Glutamatergic neuron (in vitro differentiated cells): Measurements from ENCODE around the gene PALLD. TPM values are rescaled to one million over a fixed set of nuclear protein-coding genes. Genes with fewer than 3 reads are reported as not detected.
"Not testable (repeated sequence)": the region's sequence is repeated elsewhere in the genome, so short reads cannot be mapped to it uniquely, and the experiment has no call there.

Experiments used
- DNase-seq: peaks from one replicate; pipeline ENCODE4 v3.0.0; 2022
- H3K27ac Mint-ChIP-seq: one replicate; pipeline ENCODE4 v1.8.0; 2020; ENCODE audit warnings: mild to moderate bottlenecking, mixed read lengths, inconsistent platforms; ENCODE audit not compliant: unreplicated experiment
- H3K27me3 Mint-ChIP-seq: one replicate; pipeline ENCODE4 v1.8.0; 2020; ENCODE audit warnings: mild to moderate bottlenecking, moderate library complexity, mixed read lengths, inconsistent platforms; ENCODE audit not compliant: unreplicated experiment
- H3K36me3 Mint-ChIP-seq: one replicate; pipeline ENCODE4 v1.8.0; 2020; ENCODE audit warnings: mild to moderate bottlenecking, mixed read lengths, inconsistent platforms; ENCODE audit not compliant: unreplicated experiment
- H3K4me1 Mint-ChIP-seq: one replicate; pipeline ENCODE4 v1.8.0; 2020; ENCODE audit warnings: mild to moderate bottlenecking, low read depth, mixed read lengths, inconsistent platforms; ENCODE audit not compliant: unreplicated experiment
- H3K4me3 Mint-ChIP-seq: one replicate; pipeline ENCODE4 v1.8.0; 2020; ENCODE audit warnings: mild to moderate bottlenecking, mixed read lengths, inconsistent platforms; ENCODE audit not compliant: unreplicated experiment
- H3K9me3 Mint-ChIP-seq: one replicate; pipeline ENCODE4 v1.8.0; 2020; ENCODE audit warnings: mild to moderate bottlenecking, moderate library complexity, mixed read lengths, inconsistent platforms; ENCODE audit not compliant: unreplicated experiment
- total RNA-seq: library from RNA; stranded (reverse); fragmentation: NEBNext Ultra II Directional; extraction: Animal tissue kit (Norgen Biotek cat#: 25700); gene quantifications from one replicate; pipeline ENCODE4 v1.2.1, GENCODE V29; 2021; ENCODE audit not compliant: unreplicated experiment
- TF ChIP-seq, protein P1 (sequence below): fragments of 200-600 bp; sonication (generic); IDR thresholded peaks from one replicate; pipeline ENCODE4 v1.5.0; 2021; ENCODE audit not compliant: partially characterized antibody, unreplicated experiment

Gene PALLD
- total RNA-seq, 1 donor from 2014 or later = 37.5 TPM

DNA sequence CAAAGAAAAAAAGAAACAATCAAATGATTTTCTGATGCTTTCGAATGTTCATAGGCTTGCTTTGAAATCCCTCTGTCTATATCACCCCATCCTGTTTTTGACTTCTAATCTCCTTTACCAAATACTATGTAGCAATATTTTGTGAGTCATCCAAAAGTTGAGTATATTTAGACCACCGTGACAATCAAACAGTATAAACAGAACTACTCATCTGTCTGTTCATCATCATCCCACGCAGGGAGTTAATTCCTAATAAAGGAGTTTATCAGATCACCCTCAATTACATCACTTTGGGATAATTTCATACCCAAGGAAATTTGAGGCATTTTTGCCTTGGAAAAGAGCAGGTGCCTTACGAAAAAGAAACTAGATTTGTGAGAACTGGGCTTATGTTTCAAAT lies 300.3 kb downstream of the PALLD start:
- Mint-ChIP-seq H3K36me3 (no peaks in the 10 kb centered on the region), H3K4me1 (no peaks in the 10 kb centered on the region), H3K9me3 (no peaks in the 10 kb centered on the region), H3K4me3 (no peak overlapping the region), H3K27ac (no peak overlapping the region), H3K27me3 (no peaks in the 10 kb centered on the region)
- DNase-seq = no peak
- TF ChIP-seq, protein P1, sequence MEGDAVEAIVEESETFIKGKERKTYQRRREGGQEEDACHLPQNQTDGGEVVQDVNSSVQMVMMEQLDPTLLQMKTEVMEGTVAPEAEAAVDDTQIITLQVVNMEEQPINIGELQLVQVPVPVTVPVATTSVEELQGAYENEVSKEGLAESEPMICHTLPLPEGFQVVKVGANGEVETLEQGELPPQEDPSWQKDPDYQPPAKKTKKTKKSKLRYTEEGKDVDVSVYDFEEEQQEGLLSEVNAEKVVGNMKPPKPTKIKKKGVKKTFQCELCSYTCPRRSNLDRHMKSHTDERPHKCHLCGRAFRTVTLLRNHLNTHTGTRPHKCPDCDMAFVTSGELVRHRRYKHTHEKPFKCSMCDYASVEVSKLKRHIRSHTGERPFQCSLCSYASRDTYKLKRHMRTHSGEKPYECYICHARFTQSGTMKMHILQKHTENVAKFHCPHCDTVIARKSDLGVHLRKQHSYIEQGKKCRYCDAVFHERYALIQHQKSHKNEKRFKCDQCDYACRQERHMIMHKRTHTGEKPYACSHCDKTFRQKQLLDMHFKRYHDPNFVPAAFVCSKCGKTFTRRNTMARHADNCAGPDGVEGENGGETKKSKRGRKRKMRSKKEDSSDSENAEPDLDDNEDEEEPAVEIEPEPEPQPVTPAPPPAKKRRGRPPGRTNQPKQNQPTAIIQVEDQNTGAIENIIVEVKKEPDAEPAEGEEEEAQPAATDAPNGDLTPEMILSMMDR = no peak

DNA sequence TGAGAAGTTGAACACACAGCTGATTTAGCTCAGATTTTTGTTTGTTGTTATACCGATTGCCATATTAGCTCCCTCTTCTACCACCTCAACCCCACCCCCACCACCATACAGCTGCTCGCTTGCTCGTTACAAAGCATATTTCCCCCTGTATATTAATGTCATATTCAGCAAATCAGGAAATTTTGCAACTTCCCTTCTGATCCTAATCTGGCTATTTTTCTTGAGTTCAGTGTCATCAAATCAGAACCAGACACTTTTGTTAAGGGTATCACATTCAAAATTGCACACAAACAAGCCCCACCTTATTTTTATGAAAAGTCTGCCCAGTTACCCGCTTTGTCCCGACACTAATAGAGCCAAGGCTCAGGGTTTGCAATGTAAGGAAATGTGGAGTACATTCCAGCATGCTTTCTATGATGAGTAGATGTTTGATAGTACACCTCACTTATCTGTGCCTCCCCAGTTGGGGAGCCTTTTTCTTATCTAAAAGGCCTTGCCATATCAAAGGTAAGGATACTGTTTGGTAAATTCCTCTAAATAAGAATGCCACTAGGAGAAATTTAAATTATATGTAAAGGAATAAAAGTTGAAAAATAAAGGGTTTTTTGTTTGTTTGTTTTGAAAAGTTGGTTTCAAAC lies 301.0 kb downstream of the PALLD start:
- Mint-ChIP-seq H3K4me3 (no peak overlapping the region), H3K36me3 (no peaks in the 10 kb centered on the region), H3K9me3 (no peaks in the 10 kb centered on the region), H3K27ac (no peak overlapping the region), H3K4me1 (no peaks in the 10 kb centered on the region), H3K27me3 (no peaks in the 10 kb centered on the region)
- DNase-seq = no peak
- TF ChIP-seq, protein P1 = no peak

DNA sequence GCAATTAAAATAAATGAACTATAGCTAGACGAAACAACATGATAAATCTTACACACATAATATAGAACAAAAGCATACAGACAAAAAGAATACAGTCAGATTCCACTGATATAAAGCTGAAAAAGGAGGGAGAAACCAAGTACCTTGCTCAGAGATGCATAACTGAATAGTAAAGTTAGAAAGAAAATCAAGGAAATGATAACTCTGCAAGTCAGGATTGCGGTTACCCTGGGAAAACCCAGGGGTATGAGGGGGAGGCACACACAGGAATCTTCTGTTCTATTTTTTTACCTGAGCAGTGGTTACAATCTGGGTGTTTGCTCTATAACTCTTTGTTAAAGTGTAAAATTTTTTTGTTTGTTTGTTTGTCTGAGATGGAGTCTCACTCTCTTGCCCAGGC lies 304.1 kb downstream of the PALLD start:
- H3K4me3 Mint-ChIP-seq = no peak overlapping the region
- no peaks in the 10 kb centered on the region for H3K4me1 Mint-ChIP-seq
- peaks cover 2% of the 10 kb centered on the region for H3K27me3 Mint-ChIP-seq
- no peak for DNase-seq
- TF ChIP-seq, protein P1 = no peak
- no peaks in the 10 kb centered on the region for H3K9me3 Mint-ChIP-seq
- H3K27ac Mint-ChIP-seq = no peak overlapping the region
- no peaks in the 10 kb centered on the region for H3K36me3 Mint-ChIP-seq

DNA sequence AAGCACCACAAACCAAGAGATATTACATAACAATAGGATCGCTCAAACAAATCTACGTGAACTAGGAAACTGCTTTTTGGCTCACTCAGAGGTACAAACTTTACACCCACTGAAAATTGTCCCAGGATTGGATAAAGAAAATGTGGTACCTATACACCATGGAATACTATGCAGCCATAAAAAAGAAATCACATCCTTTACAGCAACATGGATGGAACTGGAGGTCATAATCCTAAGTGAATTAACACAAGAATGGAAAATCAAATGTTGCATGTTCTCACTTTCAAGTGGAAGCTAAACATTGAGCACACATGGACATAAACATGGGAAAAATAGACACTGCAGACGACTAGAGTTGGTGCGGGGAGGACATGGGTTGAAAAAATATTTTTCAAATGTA lies 305.4 kb downstream of the PALLD start:
- TF ChIP-seq, protein P1 = no peak
- no peak overlapping the region for H3K27ac Mint-ChIP-seq
- H3K4me1 Mint-ChIP-seq = no peaks in the 10 kb centered on the region
- DNase-seq = no peak
- H3K9me3 Mint-ChIP-seq = no peaks in the 10 kb centered on the region
- H3K4me3 Mint-ChIP-seq = no peak overlapping the region
- H3K27me3 Mint-ChIP-seq = peaks cover 2% of the 10 kb centered on the region
- no peaks in the 10 kb centered on the region for H3K36me3 Mint-ChIP-seq

DNA sequence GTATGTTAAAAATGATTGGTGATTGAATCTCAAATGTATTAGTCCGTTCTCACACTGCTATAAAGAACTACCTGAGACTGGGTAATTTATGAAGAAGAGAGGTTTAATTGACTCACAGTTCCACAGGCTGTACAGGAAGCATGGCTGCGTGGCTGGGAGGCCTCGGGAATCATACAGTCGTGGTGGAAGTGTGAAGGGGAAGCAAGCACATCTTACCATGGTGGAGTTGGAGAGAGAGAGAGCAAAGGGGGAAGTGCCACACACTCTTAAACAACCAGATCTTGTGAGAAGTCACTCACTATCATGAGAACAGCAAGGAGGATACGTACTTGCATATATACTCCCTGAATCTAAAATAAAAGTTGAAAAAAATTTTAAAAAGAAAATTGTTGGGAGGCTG lies 306.2 kb downstream of the PALLD start:
- H3K4me1 Mint-ChIP-seq, H3K9me3 Mint-ChIP-seq, H3K27ac Mint-ChIP-seq, DNase-seq, H3K4me3 Mint-ChIP-seq, H3K36me3 Mint-ChIP-seq, H3K27me3 Mint-ChIP-seq: not testable (repeated sequence)
